Stimulated activated CD4-positive, alpha-beta T cell treated with anti-CD3 and anti-CD28 coated beads, Interleukin-1b, Interleukin-23, amount 100 ng/mL, for 1 hour (primary cell): ENCODE results near the gene PLCB3.
"Not testable (repeated sequence)": the region's sequence is repeated elsewhere in the genome, so short reads cannot be mapped to it uniquely, and the experiment has no call there.

Experiments used
- DNase-seq, 2 donors: peaks; one replicate each; pipeline ENCODE4 v3.0.0-alpha.2; 2020; ENCODE audit warnings: low read depth in 2 of 2

PLCB3 gene

GRCh38 chr11:64235437-64236161 lies 15.7 kb upstream of the PLCB3 start:
- no peak for DNase-seq

- DNase-seq, result no peak
Observed at GRCh38 chr11:64237484-64237951, 13.8 kb upstream of the PLCB3 start.

GRCh38 chr11:64238076-64238475 lies 13.3 kb upstream of the PLCB3 start:
- no peak for DNase-seq

GRCh38 chr11:64238999-64239398 lies 12.3 kb upstream of the PLCB3 start:
- no peak for DNase-seq

- DNase-seq, result no peak
Observed at GRCh38 chr11:64239662-64240434, 11.5 kb upstream of the PLCB3 start.

- peak; percentile 95 to 96 for DNase-seq
Observed at GRCh38 chr11:64240435-64241240, 10.7 kb upstream of the PLCB3 start, which contains the start of gene FKBP2. FKBP2 (plus strand) TSS chr11:64241095; CDS start chr11:64242388, 1,293 bp downstream.

GRCh38 chr11:64241241-64241490 lies 10.2 kb upstream of the PLCB3 start:
- no peak for DNase-seq

- peak; percentile 99 to 100 for DNase-seq
Observed at GRCh38 chr11:64241491-64242374, 9.6 kb upstream of the PLCB3 start.

GRCh38 chr11:64243236-64243854 lies 8.0 kb upstream of the PLCB3 start:
- no peak for DNase-seq

- no peak for DNase-seq
Observed at GRCh38 chr11:64244107-64244506, 7.2 kb upstream of the PLCB3 start.

- no peak for DNase-seq
Observed at GRCh38 chr11:64244966-64245365, 6.4 kb upstream of the PLCB3 start.

GRCh38 chr11:64245401-64245796 lies 5.9 kb upstream of the PLCB3 start:
- no peak for DNase-seq

GRCh38 chr11:64245797-64246620 lies 5.3 kb upstream of the PLCB3 start:
- DNase-seq, result peak in 1 of 2 donors; percentile 73

GRCh38 chr11:64246621-64246870 lies 4.8 kb upstream of the PLCB3 start:
- DNase-seq, result not testable (repeated sequence)

GRCh38 chr11:64246871-64247728 lies 4.2 kb upstream of the PLCB3 start, which contains the start of gene PPP1R14B:
PPP1R14B (minus strand) TSS chr11:64246943; CDS start chr11:64246673, 270 bp downstream.
- peak in 1 of 2 donors; percentile 69 for DNase-seq

GRCh38 chr11:64247729-64248531 lies 3.4 kb upstream of the PLCB3 start:
- DNase-seq, result no peak

- no peak for DNase-seq
Observed at GRCh38 chr11:64248578-64248977, 2.8 kb upstream of the PLCB3 start.

- DNase-seq, result no peak
Observed at GRCh38 chr11:64249038-64249437, 2.3 kb upstream of the PLCB3 start.
